HEK293 (cell line): Measurements from ENCODE around the gene KIAA0825.

Experiments
- CTCF ChIP-seq: fragments of 450-650 bp; formaldehyde crosslinking; IDR thresholded peaks from 2 replicates; pipeline ENCODE4 v1.5.1; 2016; ENCODE audit warnings: missing biosample characterization, missing genetic modification characterization
- YY1 ChIP-seq: fragments of 450-650 bp; formaldehyde crosslinking; IDR thresholded peaks from 2 replicates; pipeline ENCODE4 v1.5.1; 2018; ENCODE audit warnings: missing biosample characterization, missing genetic modification characterization
- ZNF639 ChIP-seq: fragments of 450-650 bp; formaldehyde crosslinking; IDR thresholded peaks from 2 replicates; pipeline ENCODE4 v1.5.1; 2016; ENCODE audit warnings: missing biosample characterization, missing genetic modification characterization

DNA sequence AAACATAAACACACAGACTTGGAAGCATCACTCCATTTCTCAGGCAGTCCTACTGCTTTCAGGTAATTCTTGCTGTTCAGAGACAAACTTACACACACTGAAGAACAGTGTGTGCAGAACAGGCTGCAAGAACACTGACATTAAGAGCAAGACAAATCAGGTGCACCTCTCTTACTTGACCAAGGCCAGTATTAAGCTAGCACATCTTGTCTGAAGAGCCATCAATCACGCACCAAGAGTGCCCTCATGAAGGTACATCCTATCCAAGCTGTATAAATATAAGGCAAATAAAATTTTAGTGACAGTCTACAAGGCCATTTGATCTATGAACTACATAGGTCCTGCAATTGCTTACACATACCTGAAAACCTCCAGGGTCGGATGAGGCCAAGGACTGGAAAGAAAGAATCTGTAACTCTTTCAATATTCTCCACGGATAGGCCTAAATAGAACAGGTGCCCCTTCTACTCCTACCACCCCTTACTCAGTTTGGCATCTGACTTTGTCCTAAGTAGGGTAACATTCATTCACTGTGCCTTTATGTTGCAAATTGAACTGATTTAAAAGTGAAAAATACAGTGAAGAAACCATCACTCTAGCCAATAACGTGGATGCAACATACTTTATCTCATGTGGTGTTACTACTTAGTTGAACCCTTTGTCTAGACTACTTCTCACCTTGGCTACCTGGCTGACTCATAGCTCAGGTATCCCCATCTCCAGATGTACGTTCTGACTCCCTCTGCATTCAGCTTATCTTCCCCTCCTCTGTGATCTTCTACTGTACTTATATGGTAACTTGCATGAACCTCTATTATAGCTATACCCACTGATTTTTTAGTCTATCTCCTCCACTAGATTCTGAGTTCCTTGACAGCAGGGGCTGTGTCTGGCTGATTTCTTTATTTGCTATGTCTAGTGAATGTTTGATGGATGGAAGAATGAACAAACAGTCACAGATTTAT is 256.3 kb downstream of the KIAA0825 start:
- TF ChIP-seq CTCF (no peak), ZNF639 (tag by site-specific recombination) (no peak), YY1 (tag by site-specific recombination) (no peak)
